GM12878 (cell line): ENCODE data around the gene CCDC181. TPM values are rescaled to one million over a fixed set of nuclear protein-coding genes. Genes with fewer than 3 reads are reported as not detected.

ENCODE experiments used
- ATAC-seq: fragments of 200-7000 bp; cut with Tn5 transposase; 3 replicates; pipeline ENCODE4 v1.9.1; 2020; ENCODE audit warnings: mild to moderate bottlenecking, moderate library complexity
- BruUV-seq: library from RNA; stranded (reverse); fragments of 400-500 nt; replicated peaks from 2 replicates; lab custom pipeline; 2021; lab: Mats Ljungman, UMichigan
- CTCF ChIA-PET: fragments of 300-600 bp; sonication (Branson Sonifier 250); formaldehyde crosslinking; extraction: SDS; loops from one replicate; lab custom pipeline; 2021; ENCODE audit warnings: inconsistent platforms; lab: Yijun Ruan, JAX
- POLR2A ChIA-PET: fragments of 350-600 bp; formaldehyde crosslinking; extraction: SDS; loops from one replicate; lab custom pipeline; 2021; ENCODE audit warnings: inconsistent platforms; lab: Charles Lee
- RAD21 ChIA-PET: fragments of 300-600 bp; sonication (Branson Sonifier 250); formaldehyde crosslinking; loops from one replicate; lab custom pipeline; 2023; ENCODE audit warnings: antibody characterized with exemption; ENCODE audit not compliant: unreplicated experiment; lab: Charles Lee
- SMC1A ChIA-PET: fragments of 300-600 bp; sonication (Branson Sonifier 250); formaldehyde crosslinking; loops from one replicate; lab custom pipeline; 2023; ENCODE audit not compliant: unreplicated experiment, uncharacterized antibody; lab: Charles Lee
- DNase-seq: peaks from one replicate; pipeline ENCODE4 v3.0.0-alpha.2; 2011; ENCODE audit warnings: low read depth, low spot score
- FAIRE-seq: peaks from 3 replicates; lab custom pipeline; 2011; peaks lifted over from hg19 to GRCh38; lab: Jason Lieb, UNC
- H2AFZ ChIP-seq: 2 replicates; pipeline ENCODE4 v1.6.0; 2011; ENCODE audit warnings: low read depth, low read length, control low read depth; ENCODE audit not compliant: control insufficient read depth
- H3K27ac ChIP-seq: 2 replicates; pipeline ENCODE4 v1.5.1; 2011; ENCODE audit warnings: control low read depth; ENCODE audit not compliant: control insufficient read depth, insufficient read depth
- H3K27me3 ChIP-seq, 2 experiments: replicated peaks in 1 of 2; 2 replicates each; pipeline versions ENCODE4 v1.6.0 to v1.6.1; 2011; ENCODE audit warnings: low read length in 1 of 2; ENCODE audit not compliant: control insufficient read depth in 2 of 2, insufficient read depth in 2 of 2
- H3K36me3 ChIP-seq, 2 experiments: 2 replicates each; pipeline ENCODE4 v1.5.1; 2011; ENCODE audit warnings: low read length in 1 of 2; ENCODE audit not compliant: control insufficient read depth in 2 of 2, insufficient read depth in 2 of 2
- H3K4me1 ChIP-seq: 2 replicates; pipeline ENCODE4 v1.6.1; 2011; ENCODE audit warnings: mild to moderate bottlenecking, low read length, moderate library complexity, mixed read lengths; ENCODE audit not compliant: control insufficient read depth, insufficient read depth
- H3K4me2 ChIP-seq: 2 replicates; pipeline ENCODE4 v1.6.0; 2011; ENCODE audit warnings: control low read depth; ENCODE audit not compliant: control insufficient read depth, insufficient read depth
- H3K4me3 ChIP-seq: fragments of 200-600 bp; sonication (generic); 2 replicates; pipeline ENCODE4 v1.5.1; 2016
- H3K79me2 ChIP-seq: 2 replicates; pipeline ENCODE4 v1.6.0; 2011; ENCODE audit warnings: low read length; ENCODE audit not compliant: control insufficient read depth, insufficient read depth
- H3K9ac ChIP-seq: 2 replicates; pipeline ENCODE4 v1.8.0; 2011; ENCODE audit warnings: low read length, control low read depth, mixed read lengths; ENCODE audit not compliant: control insufficient read depth, insufficient read depth
- H3K9me3 ChIP-seq: replicated peaks from 3 replicates; pipeline ENCODE4 v1.5.1; 2011; ENCODE audit warnings: mild to moderate bottlenecking, low read length; ENCODE audit not compliant: control insufficient read depth, insufficient read depth
- H4K20me1 ChIP-seq: 2 replicates; pipeline ENCODE4 v1.6.0; 2011; ENCODE audit not compliant: control insufficient read depth, insufficient read depth
- CBFB ChIP-seq: IDR thresholded peaks from 2 replicates; pipeline ENCODE4 v1.6.1; 2016; ENCODE audit warnings: antibody characterized with exemption, low read depth
- CHD2 ChIP-seq: IDR thresholded peaks from 2 replicates; pipeline ENCODE4 v1.6.1; 2011; ENCODE audit warnings: low read depth, low read length, improper control_type of control experiment, borderline replicate concordance
- ETV6 ChIP-seq, 2 experiments: fragments of 450-650 bp in 1 of 2; IDR thresholded peaks in 1 of 2; conservative IDR thresholded peaks in 1 of 2; 2 replicates each; pipeline ENCODE4 v1.6.1; 2014; ENCODE audit warnings: antibody characterized with exemption in 1 of 2, borderline replicate concordance in 1 of 2, low read depth in 1 of 2, mild to moderate bottlenecking in 1 of 2, moderate library complexity in 1 of 2
- GABPA ChIP-seq: IDR thresholded peaks from 2 replicates; pipeline ENCODE4 v1.6.1; 2014; ENCODE audit warnings: antibody characterized with exemption, low read depth, mild to moderate bottlenecking, inconsistent platforms
- HDAC2 ChIP-seq: fragments of 200-600 bp; sonication (generic); IDR thresholded peaks from 2 replicates; pipeline ENCODE4 v1.6.1; 2017
- IKZF1 ChIP-seq: fragments of 450-650 bp; conservative IDR thresholded peaks from 2 replicates; pipeline ENCODE4 v1.6.1; 2017; ENCODE audit warnings: antibody characterized with exemption, mild to moderate bottlenecking
- MXI1 ChIP-seq: fragments of 150-350 bp; IDR thresholded peaks from 2 replicates; pipeline ENCODE4 v1.6.1; 2011; ENCODE audit warnings: low read depth, mild to moderate bottlenecking, inconsistent platforms, low read length, improper control_type of control experiment
- NFIC ChIP-seq: IDR thresholded peaks from 2 replicates; pipeline ENCODE4 v1.6.1; 2012; ENCODE audit warnings: low read depth, mild to moderate bottlenecking, inconsistent platforms, low read length, moderate library complexity
- NR2C2 ChIP-seq: IDR thresholded peaks from 2 replicates; pipeline ENCODE4 v1.6.1; 2011; ENCODE audit warnings: borderline replicate concordance, low read depth; ENCODE audit not compliant: control insufficient read depth, insufficient read length
- PML ChIP-seq: IDR thresholded peaks from 2 replicates; pipeline ENCODE4 v1.6.1; 2012; ENCODE audit warnings: low read length, inconsistent platforms
- POLR2A ChIP-seq: IDR thresholded peaks from 2 replicates; pipeline ENCODE4 v1.6.1; 2011; ENCODE audit warnings: low read depth, mild to moderate bottlenecking, low read length
- POU2F2 ChIP-seq: IDR thresholded peaks from 3 replicates; pipeline ENCODE4 v1.6.1; 2011; ENCODE audit warnings: low read depth, mild to moderate bottlenecking, low read length, borderline replicate concordance
- RBBP5 ChIP-seq: fragments of 200-600 bp; sonication (generic); conservative IDR thresholded peaks from 2 replicates; pipeline ENCODE4 v1.6.1; 2016
- RFX5 ChIP-seq: IDR thresholded peaks from 2 replicates; pipeline ENCODE4 v1.6.1; 2011; ENCODE audit warnings: low read depth, low read length, improper control_type of control experiment
- SREBF1 ChIP-seq: IDR thresholded peaks from 2 replicates; pipeline ENCODE4 v1.6.1; 2012; ENCODE audit warnings: mild to moderate bottlenecking, low read length
- TCF7 ChIP-seq: IDR thresholded peaks from 2 replicates; pipeline ENCODE4 v1.6.1; 2014; ENCODE audit warnings: antibody characterized with exemption, borderline replicate concordance
- ZSCAN29 ChIP-seq: fragments of 450-650 bp; IDR thresholded peaks from 2 replicates; pipeline ENCODE4 v1.6.1; 2017; ENCODE audit warnings: mild to moderate bottlenecking, moderate library complexity
- in situ Hi-C: fragments of 300-500 bp; cut with MboI; formaldehyde crosslinking; loops from 9 replicates; pipeline ENCODE4 v1.14.3; 2018; ENCODE audit warnings: mixed read lengths
- intact Hi-C: fragments of 100-400 bp; cut with micrococcal nuclease; formaldehyde crosslinking; loops from one replicate; pipeline ENCODE4 v1.14.2; 2022; ENCODE audit not compliant: unreplicated experiment
- polyA plus RNA-seq, 11 experiments: library from polyadenylated mRNA; depleted of rRNA in 4 of 11; unstranded in 6 of 11; stranded (reverse) in 5 of 11; fragments of >200 nt; fragmentation: Nextera tagmentation in 4 of 11; fragmentation: Illumina TruSeq in 1 of 11; extraction: Ambion mirVana in 4 of 11; extraction: Trizol in 1 of 11; gene quantifications; 1 replicate in 1 of 11; 2 replicates in 10 of 11; pipeline versions ENCODE4 v1.2.1 to v1.2.3, GENCODE V29; 2011 to 2016; ENCODE audit warnings: inconsistent platforms in 2 of 11, missing spikeins in 2 of 11, low read depth in 1 of 11
- total RNA-seq, 4 experiments: library from RNA; depleted of rRNA in 3 of 4; stranded (reverse); fragments of >200 nt in 3 of 4; fragmentation: Illumina TruSeq in 1 of 4; extraction: Trizol in 1 of 4; gene quantifications; 2 replicates each; pipeline versions ENCODE4 v1.2.1 to v1.2.3, GENCODE V29; 2013 to 2021
- TF ChIP-seq, protein P1 (sequence below): fragments of 450-650 bp; conservative IDR thresholded peaks from 2 replicates; pipeline ENCODE4 v1.6.1; 2017; ENCODE audit warnings: mild to moderate bottlenecking, moderate library complexity
- TF ChIP-seq, protein P2 (sequence below): IDR thresholded peaks from 2 replicates; pipeline ENCODE4 v1.6.1; 2012; ENCODE audit warnings: low read depth, low read length, improper control_type of control experiment
- TF ChIP-seq, protein P3 (sequence below): IDR thresholded peaks from 2 replicates; pipeline ENCODE4 v1.6.1; 2011; ENCODE audit warnings: borderline replicate concordance, low read depth, mild to moderate bottlenecking, moderate library complexity, low read length; ENCODE audit not compliant: insufficient read depth, poor library complexity, severe bottlenecking
- TF ChIP-seq, protein P4 (sequence below): IDR thresholded peaks from 2 replicates; pipeline ENCODE4 v1.6.1; 2011; ENCODE audit warnings: mild to moderate bottlenecking, low read depth, low read length, moderate library complexity; ENCODE audit not compliant: insufficient replicate concordance

Gene CCDC181
- total and polyA plus RNA-seq, 10 of the 15 experiments (the other 5 are each of a cell fraction or from before 2014, with no cell fraction given), result not detected

DNA sequence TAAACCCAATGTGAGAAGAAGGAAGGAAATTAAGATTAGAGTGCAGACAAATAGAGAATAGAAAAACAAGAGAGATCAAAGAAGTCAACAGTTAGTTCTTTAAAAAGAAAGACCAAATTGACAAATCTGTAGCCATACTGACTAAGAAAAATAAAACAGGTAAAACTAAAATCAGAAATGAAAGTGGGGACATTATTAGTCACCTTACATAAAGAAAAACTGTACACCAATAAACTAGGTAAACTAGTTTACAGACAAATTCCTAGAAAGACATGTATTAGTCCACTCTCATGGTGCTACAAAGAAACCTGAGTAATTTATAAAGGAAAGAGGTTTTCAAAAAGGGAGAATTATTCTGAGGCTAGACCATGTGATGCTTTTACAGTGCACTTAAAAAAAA lies 37.0 kb downstream of the CCDC181 start:
- RAD21 ChIA-PET, result interaction anchor here (1.0 kb wide), 1 partner anchor 38 kb away, joined by 3 read pairs; no protein-coding TSS in a partner anchor
- CTCF ChIA-PET, result interaction anchor here (1.0 to 1.4 kb wide), 2 partner anchors 21 to 42 kb away, joined by 4 to 5 read pairs; no protein-coding TSS in a partner anchor
- Histone ChIP-seq H2AFZ (no peak overlapping the region), H3K9me3 (no peaks in the 10 kb centered on the region; the same call in 1 of the 3 replicates), H3K9ac (no peak overlapping the region), H3K4me2 (no peak overlapping the region), H4K20me1 (no peaks in the 10 kb centered on the region), H3K79me2 (no peaks in the 10 kb centered on the region), H3K27me3 (no peaks in the 10 kb centered on the region), H3K4me3 (no peak overlapping the region), H3K36me3 (peaks cover 2 to 13% of the 10 kb centered on the region in 2 experiments; a peak in 2 of 4 replicates), H3K27ac (no peak overlapping the region), H3K4me1 (peaks cover 6% of the 10 kb centered on the region; the same call in 1 of the 2 replicates)
- in situ Hi-C loops (no loop called here), intact Hi-C loops (no loop called here)
- peak; percentile 8 for DNase-seq
- FAIRE-seq, result peak; percentile 85
- no TSS peak for BruUV-seq
- ATAC-seq, result peak; percentile 78
- POLR2A ChIA-PET, result interaction anchor here (0.5 kb wide), 1 partner anchor 16 kb away, joined by 3 read pairs; no protein-coding TSS in a partner anchor
- SMC1A ChIA-PET, result no interaction called here
- TF ChIP-seq ETV6 (conservative IDR thresholded peaks at IDR 0.05 in 1 of 2, IDR thresholded peaks at IDR 0.05 in 1 of 2; ENCODE audit: borderline replicate concordance in 1 of 2, low read depth in 1 of 2) (peak in 1 of 2 experiments; percentile 79; a peak in 1 of 4 replicates), CBFB (no peak), RBBP5 (no peak), ZSCAN29 (no peak), NFIC (peak; percentile 97), HDAC2 (no peak), IKZF1 (0 out of 2 replicates have a peak, but pooled peaks have one; percentile 24), PML (peak; percentile 51; the same call in 1 of the 2 replicates), MXI1 (no peak), NR2C2 (no peak), GABPA (peak; percentile 75), SREBF1 (no peak), POLR2A (no peak), RFX5 (no peak), TCF7 (peak; percentile 98), POU2F2 (no peak), CHD2 (no peak)
- TF ChIP-seq, protein P1, sequence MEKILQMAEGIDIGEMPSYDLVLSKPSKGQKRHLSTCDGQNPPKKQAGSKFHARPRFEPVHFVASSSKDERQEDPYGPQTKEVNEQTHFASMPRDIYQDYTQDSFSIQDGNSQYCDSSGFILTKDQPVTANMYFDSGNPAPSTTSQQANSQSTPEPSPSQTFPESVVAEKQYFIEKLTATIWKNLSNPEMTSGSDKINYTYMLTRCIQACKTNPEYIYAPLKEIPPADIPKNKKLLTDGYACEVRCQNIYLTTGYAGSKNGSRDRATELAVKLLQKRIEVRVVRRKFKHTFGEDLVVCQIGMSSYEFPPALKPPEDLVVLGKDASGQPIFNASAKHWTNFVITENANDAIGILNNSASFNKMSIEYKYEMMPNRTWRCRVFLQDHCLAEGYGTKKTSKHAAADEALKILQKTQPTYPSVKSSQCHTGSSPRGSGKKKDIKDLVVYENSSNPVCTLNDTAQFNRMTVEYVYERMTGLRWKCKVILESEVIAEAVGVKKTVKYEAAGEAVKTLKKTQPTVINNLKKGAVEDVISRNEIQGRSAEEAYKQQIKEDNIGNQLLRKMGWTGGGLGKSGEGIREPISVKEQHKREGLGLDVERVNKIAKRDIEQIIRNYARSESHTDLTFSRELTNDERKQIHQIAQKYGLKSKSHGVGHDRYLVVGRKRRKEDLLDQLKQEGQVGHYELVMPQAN, result no peak
- TF ChIP-seq, protein P2, sequence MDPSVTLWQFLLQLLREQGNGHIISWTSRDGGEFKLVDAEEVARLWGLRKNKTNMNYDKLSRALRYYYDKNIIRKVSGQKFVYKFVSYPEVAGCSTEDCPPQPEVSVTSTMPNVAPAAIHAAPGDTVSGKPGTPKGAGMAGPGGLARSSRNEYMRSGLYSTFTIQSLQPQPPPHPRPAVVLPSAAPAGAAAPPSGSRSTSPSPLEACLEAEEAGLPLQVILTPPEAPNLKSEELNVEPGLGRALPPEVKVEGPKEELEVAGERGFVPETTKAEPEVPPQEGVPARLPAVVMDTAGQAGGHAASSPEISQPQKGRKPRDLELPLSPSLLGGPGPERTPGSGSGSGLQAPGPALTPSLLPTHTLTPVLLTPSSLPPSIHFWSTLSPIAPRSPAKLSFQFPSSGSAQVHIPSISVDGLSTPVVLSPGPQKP, result no peak
- TF ChIP-seq, protein P3, sequence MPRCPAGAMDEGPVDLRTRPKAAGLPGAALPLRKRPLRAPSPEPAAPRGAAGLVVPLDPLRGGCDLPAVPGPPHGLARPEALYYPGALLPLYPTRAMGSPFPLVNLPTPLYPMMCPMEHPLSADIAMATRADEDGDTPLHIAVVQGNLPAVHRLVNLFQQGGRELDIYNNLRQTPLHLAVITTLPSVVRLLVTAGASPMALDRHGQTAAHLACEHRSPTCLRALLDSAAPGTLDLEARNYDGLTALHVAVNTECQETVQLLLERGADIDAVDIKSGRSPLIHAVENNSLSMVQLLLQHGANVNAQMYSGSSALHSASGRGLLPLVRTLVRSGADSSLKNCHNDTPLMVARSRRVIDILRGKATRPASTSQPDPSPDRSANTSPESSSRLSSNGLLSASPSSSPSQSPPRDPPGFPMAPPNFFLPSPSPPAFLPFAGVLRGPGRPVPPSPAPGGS, result peak; percentile 40
- TF ChIP-seq, protein P4, sequence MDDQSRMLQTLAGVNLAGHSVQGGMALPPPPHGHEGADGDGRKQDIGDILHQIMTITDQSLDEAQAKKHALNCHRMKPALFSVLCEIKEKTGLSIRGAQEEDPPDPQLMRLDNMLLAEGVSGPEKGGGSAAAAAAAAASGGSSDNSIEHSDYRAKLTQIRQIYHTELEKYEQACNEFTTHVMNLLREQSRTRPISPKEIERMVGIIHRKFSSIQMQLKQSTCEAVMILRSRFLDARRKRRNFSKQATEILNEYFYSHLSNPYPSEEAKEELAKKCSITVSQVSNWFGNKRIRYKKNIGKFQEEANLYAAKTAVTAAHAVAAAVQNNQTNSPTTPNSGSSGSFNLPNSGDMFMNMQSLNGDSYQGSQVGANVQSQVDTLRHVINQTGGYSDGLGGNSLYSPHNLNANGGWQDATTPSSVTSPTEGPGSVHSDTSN, result no peak
